RCC 7860 (cell line): Measurements from ENCODE around the gene TMEM234.
"Not testable (repeated sequence)": the region's sequence is repeated elsewhere in the genome, so short reads cannot be mapped to it uniquely, and the experiment has no call there.

Experiments used
- DNase-seq: peaks from one replicate; pipeline ENCODE4 v3.0.0-alpha.2; 2015; ENCODE audit warnings: low spot score
- FAIRE-seq: peaks from 2 replicates; lab custom pipeline; 2012; peaks lifted over from hg19 to GRCh38; lab: Jason Lieb, UNC

The TMEM234 gene

DNA sequence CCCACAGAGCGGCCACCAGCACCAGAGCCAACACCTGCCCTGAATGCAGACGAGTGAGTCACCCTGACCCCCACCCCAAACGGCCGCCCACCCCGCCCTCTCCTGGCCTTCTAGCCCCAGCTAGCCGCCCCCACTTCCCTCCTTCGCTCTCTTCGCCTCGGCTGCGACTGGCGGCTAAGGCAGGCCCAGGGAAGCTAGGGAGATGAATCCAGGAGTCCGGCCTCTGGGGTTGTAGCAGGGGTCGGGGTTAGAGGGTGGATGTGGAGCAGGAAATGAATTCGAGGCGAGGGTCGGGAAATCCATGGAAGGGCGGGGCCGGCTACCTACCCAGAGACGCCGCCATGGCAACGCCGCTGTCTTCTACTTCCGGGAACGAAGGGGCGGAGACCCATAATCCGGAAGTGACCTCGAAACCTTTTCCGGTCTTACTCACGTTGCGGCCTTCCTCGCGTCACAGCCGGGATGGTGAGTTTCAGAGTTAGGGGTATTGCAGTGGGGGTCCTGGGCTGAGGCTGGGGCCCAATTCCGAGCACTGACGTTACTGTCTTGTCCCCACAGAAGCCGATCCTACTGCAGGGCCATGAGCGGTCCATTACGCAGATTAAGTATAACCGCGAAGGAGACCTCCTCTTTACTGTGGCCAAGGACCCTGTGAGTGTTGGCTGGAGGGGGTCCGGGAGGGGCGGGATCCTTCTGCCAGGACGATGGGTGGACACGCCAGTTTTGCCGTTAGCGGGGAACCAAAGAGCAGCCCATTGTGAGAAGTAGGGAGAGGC, at the start of gene TMEM234, which contains the start of gene EIF3I:
TSS of gene TMEM234 (minus strand) at position 374 of the 776 bp plus-strand sequence. CDS start at position 343, 31 bp downstream.
TSS of gene EIF3I (plus strand) at position 428 of the 776 bp plus-strand sequence. CDS start at position 463, 35 bp downstream.
- DNase-seq (peak; percentile 86), FAIRE-seq (peak; percentile 18)

DNA sequence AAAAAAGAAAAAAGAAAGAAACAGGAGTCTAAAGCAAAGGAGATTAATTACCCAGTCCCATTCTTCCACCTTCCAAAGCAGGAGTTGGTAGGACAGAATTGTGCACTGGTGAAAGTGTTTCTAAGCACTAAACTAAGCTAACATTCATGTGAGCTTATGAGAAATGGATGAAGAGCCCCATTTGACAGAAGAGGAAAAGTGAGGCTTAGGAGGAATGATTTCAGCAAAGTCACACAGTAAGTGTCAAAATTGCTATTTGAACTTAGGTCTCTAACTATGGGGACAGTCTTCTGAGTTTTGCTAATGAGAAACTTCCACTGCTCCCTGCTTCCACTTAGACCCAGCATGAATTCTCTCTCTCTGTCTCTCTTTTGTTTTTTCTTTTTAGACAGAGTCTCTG, 47.6 kb upstream of the TMEM234 start:
- DNase-seq, result no peak
- no peak for FAIRE-seq

DNA sequence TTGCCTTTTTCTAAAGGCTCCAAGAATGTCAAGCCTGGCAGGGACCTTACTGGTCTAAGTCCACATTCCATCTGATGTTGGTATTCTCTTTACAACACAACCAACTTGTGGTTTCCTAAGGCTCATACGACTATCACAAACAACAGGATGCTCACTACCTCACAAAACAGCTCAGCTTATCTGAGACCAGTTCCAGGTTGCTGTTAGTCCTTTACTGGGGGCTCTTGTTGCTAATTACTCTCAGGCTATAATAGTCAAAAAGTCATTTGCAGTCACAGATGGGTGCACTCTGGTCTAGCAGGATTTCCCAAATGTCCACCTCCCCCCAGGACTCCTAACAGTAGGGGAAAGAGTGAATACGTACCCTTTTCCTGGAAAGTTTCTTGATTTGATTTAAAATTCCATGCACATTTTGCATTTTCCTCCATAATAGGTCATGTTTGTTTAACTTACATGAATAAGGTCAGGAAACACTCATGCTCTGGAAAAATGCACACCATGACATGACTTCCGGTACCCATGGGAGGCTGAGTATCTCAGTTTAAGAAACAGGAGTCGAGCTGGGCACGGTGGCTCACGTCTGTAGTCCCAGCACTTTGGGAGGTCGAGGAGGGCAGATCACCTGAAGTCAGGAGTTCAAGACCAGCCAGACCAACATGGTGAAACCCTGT, 44.9 kb upstream of the TMEM234 start:
- no peak for DNase-seq
- no peak for FAIRE-seq

DNA sequence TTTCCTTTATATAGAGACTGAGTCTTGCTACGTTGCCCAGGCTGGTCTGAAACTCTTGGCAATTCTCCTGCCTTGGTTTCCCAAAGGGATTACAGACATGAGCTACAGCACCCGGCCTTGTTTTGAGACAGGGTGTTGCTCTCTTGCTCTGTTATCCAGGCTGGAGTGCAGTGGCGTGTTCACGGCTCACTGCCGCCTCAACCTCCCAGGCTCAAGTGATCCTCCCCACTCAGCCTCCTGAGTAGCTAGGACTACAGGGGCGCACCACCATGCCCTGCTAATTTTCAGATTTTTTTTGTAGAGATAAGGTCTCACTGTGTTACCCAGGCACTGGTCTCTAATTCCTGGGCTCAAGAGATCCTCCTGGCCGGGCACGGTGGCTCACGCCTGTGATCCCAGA, 43.7 kb upstream of the TMEM234 start:
- DNase-seq, result no peak
- FAIRE-seq, result no peak

DNA sequence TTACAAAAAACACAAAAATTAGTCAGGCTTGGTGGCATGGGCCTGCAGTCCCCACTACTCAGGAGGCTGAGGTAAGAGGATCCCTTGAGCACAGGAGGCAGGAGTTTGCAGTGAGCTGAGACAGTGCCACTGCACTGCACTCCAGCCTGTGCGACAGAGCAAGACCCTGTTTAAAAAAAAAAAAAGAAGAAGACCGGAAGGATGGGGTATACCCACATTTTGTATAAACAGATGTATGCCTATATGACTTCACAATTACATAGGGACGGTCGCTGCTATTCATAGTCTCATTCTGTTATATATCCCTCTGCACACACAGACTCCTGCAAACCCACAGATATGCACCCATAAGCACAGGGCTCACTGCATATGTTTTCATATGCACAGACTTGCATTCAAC, 41.6 kb upstream of the TMEM234 start:
- FAIRE-seq (no peak), DNase-seq (no peak)

DNA sequence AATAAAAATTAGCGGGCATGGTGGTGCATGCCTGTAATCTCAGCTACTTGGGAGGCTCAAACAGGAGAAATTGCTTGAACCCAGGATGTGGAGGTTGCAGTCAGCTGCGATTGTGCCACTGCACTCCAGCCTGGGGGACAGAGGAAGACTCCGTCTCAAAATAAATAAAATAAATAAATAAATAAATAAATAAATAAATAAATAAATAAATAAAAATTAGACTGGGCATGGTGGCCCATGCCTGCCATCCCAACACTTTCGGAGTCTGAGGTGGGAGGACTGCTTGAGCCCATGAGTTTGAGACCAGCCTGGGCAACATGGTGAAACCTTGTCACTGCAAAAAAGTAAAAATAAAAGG, 41.1 kb upstream of the TMEM234 start:
- FAIRE-seq, DNase-seq: not testable (repeated sequence)

DNA sequence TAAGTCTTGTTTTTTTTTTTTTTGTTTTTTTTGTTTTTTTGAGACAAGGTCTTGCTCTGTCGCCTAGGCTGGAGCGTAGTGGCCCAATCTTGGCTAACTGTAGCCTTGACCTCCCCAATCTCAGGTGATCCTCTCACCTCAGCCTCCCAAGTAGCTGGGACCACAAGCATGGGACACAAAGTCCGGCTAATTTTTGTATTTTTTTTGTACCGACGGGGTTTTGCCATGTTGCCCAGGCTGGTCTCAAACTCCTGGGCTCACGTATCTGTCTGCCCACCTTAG, 35.0 kb upstream of the TMEM234 start:
- FAIRE-seq, result no peak
- DNase-seq, result no peak

DNA sequence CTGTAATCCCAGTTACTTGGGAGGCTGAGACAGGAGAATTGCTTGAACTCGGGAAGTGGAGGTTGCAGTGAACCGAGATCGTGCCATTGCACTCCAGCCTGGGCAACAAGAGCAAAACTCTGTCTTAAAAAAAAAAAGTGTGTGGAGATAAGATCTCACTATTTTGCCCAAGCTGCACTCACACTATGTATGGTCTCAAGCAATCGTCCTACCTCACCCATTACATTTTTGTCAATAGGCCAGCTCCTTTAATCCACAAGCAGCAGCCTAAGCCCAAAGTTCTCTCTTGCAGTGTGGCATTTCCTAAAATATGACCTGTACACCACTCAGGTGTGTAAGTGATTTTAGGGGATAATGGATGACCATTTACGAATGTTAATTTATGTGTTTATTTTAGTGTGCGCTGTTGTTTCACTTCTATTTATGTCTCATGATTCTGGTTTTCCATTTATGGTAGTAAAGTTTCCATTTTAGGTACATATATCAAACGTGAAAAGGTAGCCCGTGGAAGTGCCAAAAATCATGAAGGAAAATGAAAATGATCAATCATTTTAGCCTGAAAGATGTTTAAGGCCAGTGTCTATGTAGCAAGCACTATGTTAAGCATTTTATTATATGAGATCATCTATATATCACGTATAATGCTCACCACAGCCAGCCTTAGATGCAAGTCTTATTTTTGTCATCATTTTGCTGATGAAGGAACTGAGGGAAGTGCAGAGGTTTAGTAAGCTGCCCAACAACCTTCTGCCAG, 34.5 kb upstream of the TMEM234 start:
- DNase-seq (no peak), FAIRE-seq (no peak)

DNA sequence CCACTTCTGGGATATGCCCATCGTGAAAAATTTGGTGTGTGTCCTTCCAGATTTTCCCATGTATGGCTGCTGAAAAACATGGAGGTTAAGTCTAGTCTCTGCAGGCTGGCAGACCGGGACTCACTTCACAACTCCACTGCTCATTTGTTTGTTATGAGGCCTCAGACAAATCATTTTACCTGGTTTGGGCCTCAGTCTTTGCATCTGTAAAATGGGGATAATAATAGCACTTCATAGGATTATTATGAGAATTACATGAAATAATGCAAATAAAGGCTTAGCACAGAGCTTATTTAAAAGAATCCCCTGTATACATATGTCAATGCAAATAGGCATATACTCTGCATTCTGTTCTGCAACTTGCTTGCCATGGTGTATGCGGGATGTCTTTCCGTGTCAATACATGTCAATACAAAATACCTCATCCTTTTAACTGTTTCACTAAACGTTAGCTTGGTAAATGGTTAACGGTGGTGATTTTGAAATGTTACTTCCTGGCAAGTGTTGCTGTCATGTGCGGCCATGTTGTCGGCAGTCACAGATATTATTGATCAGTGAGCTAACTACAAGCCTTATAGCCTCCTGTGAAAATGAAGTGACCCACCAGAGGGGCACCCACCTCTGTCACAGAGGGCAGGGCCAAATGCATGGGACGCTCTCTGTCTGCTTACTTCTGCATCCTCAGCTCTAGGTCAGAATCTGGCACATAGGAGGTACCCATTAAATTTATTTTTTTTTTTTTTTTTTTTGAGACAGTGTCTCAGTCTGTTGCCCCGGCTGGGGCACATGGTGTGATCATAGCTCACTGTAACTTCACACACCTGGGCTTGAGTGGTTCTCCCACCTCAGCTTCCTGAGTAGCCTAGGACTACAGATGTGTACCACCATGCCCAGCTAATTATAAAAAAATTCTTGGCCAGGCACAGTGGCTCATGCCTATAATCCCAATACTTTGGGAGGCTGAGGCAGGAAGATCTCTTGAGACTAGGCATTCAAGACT, 33.2 kb upstream of the TMEM234 start:
- no peak for FAIRE-seq
- no peak for DNase-seq

DNA sequence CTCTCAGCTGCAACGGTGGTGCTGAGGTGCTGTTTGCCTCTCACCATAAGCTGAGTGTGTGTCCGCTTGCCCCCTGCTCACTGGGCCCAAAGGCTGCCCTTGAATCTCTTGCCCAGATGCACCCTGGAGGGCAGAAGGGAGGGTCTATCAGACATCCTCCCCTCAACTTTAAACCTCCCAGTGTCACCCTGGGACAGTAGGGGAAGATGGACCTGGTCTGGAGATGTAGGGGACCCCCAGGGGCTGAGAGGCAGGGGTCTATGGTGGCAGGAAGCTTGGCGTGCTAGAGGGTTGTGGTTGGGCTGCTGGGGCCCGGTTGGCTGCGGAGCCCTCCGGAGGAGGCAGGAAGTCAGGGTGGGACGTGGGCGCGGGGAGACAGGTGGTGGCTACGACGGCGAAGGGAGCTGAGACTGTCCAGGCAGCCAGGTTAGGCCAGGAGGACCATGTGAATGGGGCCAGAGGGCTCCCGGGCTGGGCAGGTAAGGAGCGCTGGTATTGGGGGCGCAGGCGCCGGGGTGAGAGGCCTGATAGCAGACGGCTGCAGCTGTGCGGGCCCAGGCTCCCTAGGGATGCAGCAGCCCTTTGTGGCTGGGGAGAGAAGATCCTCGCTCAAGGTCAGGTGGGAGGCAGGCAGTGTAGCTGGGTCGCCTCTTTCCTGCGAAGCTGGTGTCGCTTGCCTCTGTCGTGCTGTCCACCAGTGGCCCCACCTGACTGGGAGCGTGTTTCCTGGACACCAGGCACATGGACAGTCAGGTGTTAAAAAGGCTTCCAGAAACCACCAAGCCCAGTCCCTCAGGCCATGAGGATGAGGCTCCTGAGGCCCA, 29.0 kb upstream of the TMEM234 start, which contains the start of gene LCK:
TSS of gene LCK (plus strand) at position 373 of the 824 bp plus-strand sequence. CDS start 23,065 bp downstream, outside the sequence.
- FAIRE-seq, result no peak
- no peak for DNase-seq

DNA sequence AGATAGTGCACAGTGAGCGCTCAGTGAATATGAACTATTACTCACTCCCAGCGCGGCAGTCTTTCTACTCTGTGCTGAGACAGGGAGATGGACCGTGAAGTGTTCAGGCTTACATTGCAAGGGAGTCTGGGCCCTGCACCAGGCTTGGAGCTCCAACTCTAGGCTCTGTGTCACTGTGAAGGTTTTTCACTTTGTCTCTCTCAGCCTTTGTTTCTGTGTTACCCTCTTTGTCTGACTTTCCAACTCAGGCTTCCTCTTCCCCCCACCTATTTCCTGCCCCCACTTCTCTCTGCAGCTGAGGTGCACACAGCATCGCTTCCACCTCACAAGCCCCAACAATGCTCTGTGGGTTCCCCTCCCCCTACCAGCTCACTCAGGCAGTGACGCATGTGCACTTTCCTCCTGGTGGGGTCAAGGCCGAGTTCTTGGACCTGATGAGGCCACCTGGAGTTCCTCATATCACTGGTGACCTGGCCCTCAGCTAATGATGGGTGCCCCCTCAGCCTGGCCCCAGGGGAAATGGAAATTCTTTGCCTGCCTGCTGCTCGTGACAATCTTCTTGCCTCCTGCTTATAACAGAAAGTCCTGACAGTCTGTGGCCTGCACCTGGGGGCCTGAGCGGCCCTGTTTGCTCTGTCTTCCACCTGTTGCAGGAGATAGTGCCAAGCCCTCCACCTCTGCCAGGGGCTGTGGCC, 27.8 kb upstream of the TMEM234 start:
- DNase-seq (peak; percentile 73), FAIRE-seq (peak; percentile 37)

DNA sequence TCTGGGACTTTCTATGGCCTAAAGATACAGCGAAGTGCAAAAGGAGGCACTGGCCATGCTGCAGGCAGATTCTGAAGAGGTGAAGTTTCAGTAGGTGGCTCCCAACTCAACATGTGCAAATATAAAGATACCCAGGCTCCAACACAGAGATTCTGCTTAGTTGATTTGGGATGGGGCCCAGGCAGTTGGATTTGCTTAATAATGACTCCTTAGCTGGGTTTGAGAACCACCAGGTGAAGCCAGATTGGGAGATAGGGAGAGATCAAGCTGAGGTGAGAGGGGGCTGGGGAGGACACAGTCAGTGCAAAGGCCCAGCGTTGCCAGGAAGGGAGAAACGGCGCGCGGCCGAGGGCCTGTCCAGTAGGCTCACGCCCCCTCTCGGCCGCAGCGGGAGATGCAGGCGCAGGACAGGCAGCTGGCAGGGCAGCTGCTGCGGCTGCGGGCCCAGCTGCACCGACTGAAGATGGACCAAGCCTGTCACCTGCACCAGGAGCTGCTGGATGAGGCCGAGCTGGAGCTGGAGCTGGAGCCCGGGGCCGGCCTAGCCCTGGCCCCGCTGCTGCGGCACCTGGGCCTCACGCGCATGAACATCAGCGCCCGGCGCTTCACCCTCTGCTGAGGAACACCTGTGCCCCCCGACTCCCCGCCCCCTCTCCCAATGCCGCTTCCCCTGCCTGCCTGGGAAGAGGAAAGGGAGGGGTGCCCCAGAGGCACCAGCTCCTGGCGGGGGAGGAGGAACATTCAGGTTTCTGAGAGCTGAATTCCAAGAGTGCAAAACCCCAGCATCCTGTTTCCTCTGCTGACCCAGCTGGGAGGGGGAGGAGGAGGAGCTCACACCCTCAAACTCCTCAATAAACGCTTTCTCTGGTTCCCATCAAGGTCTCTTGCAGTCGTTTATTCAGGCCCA, 26.1 kb upstream of the TMEM234 start:
- FAIRE-seq, result no peak
- no peak for DNase-seq

DNA sequence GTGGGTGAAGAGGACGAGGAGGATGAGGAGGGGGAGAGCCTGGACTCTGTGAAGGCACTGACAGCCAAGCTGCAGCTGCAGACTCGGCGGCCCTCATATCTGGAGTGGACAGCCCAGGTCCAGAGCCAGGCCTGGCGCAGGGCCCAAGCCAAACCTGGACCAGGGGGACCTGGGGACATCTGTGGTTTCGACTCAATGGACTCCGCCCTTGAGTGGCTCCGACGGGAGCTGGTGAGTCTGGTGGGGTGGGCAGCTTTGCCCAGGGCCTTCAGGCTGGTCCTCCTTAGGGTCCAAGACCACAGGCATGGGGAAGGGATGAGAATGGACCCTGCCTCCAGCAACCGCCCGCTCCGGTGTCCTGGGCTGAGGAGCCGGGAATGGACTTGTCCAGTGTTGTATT, 25.3 kb upstream of the TMEM234 start:
- FAIRE-seq, result no peak
- DNase-seq, result no peak

DNA sequence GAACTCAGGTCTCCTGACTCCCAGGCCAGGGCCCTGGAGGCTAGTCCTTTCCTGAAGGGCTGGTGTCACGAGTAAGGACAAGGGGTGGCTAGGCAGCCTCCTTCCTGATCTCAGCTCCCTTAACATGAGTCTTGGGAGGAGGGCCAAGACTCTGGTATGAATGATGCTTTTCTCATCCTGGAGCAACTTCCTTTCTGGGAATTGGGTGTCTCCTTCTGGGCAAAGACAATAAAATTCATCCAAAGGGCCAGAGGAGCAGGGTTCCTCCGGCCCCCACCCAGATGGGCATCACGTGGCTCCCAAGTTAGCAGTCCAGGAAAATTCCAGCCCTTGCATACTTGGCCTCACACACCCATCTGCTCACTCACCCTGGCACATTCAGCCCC, 24.7 kb upstream of the TMEM234 start, which contains the start of gene FAM167B:
TSS of gene FAM167B (plus strand) at position 335 of the 386 bp plus-strand sequence. CDS start 200 bp downstream, outside the sequence.
- DNase-seq (no peak), FAIRE-seq (no peak)

DNA sequence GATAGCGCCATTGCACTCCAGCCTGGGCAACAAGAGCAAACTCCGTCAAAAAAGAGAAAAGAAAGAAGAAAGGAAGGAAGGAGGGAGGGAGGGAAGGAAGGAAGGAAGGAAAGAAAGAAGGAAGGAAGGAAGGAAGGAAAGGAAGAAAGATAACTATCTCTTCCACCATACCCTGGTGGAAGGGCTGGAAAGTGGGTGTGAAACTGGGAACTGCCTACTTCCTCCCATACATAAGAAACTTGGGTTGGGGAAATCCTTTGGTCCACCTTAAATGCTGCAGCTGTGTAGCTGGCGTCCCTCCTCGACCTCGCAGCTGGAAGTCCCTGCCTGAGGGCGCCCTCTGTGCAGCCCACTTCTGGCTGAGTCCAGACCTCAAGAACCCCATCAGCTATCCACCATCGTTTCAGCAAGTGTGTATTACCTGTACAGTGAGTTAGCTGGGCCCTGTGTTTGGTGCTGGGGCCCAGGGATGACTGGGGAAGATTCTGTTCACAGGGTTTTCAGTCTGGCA, 20.2 kb upstream of the TMEM234 start:
- no peak for FAIRE-seq
- DNase-seq, result no peak

DNA sequence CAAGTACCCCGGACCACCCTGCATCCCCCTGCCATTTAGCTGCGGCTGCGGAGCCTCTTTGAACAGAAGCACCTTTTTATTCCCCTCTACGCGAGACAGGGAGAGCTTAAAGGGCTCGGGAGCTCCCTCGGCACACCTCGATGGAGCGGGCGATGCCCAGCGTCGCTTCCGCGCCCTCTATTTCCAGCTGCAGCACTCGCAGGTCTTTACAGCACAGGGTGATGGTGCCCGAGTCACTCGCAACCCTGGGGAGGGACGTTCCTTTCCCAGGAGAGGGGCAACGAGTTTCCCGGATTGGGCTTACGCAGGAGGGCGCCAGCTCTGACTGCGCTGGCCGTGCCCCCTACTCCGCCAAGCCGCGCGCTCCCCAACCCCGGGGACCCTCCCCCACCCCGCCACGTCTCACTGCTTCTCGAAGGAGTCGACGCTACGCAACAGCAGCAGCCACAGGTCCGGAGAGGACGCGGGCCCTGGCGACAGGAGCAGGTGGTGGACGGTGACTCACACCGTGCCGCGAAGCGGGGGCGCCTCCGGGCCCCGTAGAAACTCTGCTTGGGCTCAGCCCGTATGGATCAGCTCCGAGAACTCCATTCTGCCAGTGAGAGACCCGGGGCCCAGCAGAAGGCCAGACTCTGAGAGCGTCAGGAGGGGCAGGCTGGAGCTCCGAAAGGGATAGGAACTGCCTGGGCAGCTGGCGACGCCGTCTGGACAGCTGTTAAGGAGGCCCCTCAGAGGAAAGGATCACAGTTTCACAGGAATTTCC, 19.0 kb upstream of the TMEM234 start:
- peak; percentile 33 for DNase-seq
- no peak for FAIRE-seq
